Liver (tissue), 9 donors: ENCODE data around the gene FTO. TPM values are rescaled to one million over a fixed set of nuclear protein-coding genes. Genes with fewer than 3 reads are reported as not detected.

Experiments
- DNase-seq: peaks from one replicate; pipeline ENCODE4 v3.0.0-alpha.2; 2017; ENCODE audit warnings: low spot score
- H3K27ac ChIP-seq, 2 donors: one replicate each; pipeline ENCODE4 v1.7.0; 2013; ENCODE audit warnings: inconsistent platforms in 2 of 2, low read length in 2 of 2, control low read depth in 1 of 2, low read depth in 1 of 2, mild to moderate bottlenecking in 1 of 2
- H3K27me3 ChIP-seq, 4 donors: one replicate each; pipeline versions ENCODE4 v1.6.1 to v1.7.0; 2013; ENCODE audit warnings: low read length in 3 of 4, inconsistent platforms in 1 of 4, mild to moderate bottlenecking in 1 of 4, moderate library complexity in 1 of 4; ENCODE audit not compliant: control insufficient read depth in 4 of 4, insufficient read depth in 4 of 4
- H3K36me3 ChIP-seq, 4 donors: one replicate each; pipeline versions ENCODE4 v1.6.1 to v1.7.0; 2013; ENCODE audit warnings: low read length in 3 of 4, mild to moderate bottlenecking in 3 of 4, low read depth in 1 of 4, moderate library complexity in 1 of 4; ENCODE audit not compliant: control insufficient read depth in 4 of 4, insufficient read depth in 3 of 4
- H3K4me1 ChIP-seq, 4 donors: one replicate each; pipeline versions ENCODE4 v1.6.1 to v1.7.0; 2013; ENCODE audit warnings: low read length in 3 of 4, mild to moderate bottlenecking in 3 of 4, moderate library complexity in 1 of 4; ENCODE audit not compliant: control insufficient read depth in 4 of 4, insufficient read depth in 4 of 4
- H3K4me3 ChIP-seq, 3 donors: one replicate each; pipeline versions ENCODE4 v1.6.1 to v1.7.0; 2013; ENCODE audit warnings: low read length in 3 of 3, control low read depth in 1 of 3, low read depth in 1 of 3, mild to moderate bottlenecking in 1 of 3
- H3K9ac ChIP-seq, 2 donors: one replicate each; pipeline ENCODE4 v1.7.0; 2013; ENCODE audit warnings: low read length in 2 of 2, mild to moderate bottlenecking in 2 of 2, moderate library complexity in 2 of 2, control low read depth in 1 of 2, low read depth in 1 of 2
- H3K9me3 ChIP-seq, 4 donors: one replicate each; pipeline versions ENCODE4 v1.6.1 to v1.7.0; 2013; ENCODE audit warnings: low read length in 3 of 4; ENCODE audit not compliant: control insufficient read depth in 4 of 4
- ATF3 ChIP-seq: IDR thresholded peaks from 2 replicates; pipeline ENCODE4 v1.6.1; 2016; ENCODE audit warnings: antibody characterized with exemption
- CTCF ChIP-seq: fragments of 150-350 bp; IDR thresholded peaks from 2 replicates; pipeline ENCODE4 v1.5.1; 2017; ENCODE audit warnings: improper control_type of control experiment, low read depth, low read length; ENCODE audit not compliant: missing input control
- EGR1 ChIP-seq, 2 donors: IDR thresholded peaks; 2 replicates each; pipeline ENCODE4 v1.6.1; 2016 to 2018; ENCODE audit warnings: antibody characterized with exemption in 2 of 2, low read depth in 2 of 2
- FOXA2 ChIP-seq: IDR thresholded peaks from 2 replicates; pipeline ENCODE4 v1.6.1; 2016; ENCODE audit warnings: antibody characterized with exemption
- GABPA ChIP-seq, 2 donors: IDR thresholded peaks in 1 of 2; conservative IDR thresholded peaks in 1 of 2; 2 replicates each; pipeline ENCODE4 v1.6.1; 2016; ENCODE audit warnings: antibody characterized with exemption in 2 of 2, mild to moderate bottlenecking in 1 of 2, moderate library complexity in 1 of 2
- HNF4A ChIP-seq, 2 donors: conservative IDR thresholded peaks; 2 replicates each; pipeline ENCODE4 v1.6.1; 2016; ENCODE audit warnings: antibody characterized with exemption in 2 of 2, mild to moderate bottlenecking in 2 of 2
- JUND ChIP-seq, 2 donors: IDR thresholded peaks; 2 replicates each; pipeline ENCODE4 v1.6.1; 2016; ENCODE audit warnings: antibody characterized with exemption in 2 of 2
- MAX ChIP-seq: IDR thresholded peaks from 2 replicates; pipeline ENCODE4 v1.6.1; 2016; ENCODE audit warnings: antibody characterized with exemption
- NR2F2 ChIP-seq: IDR thresholded peaks from 2 replicates; pipeline ENCODE4 v1.6.1; 2016; ENCODE audit warnings: antibody characterized with exemption
- RAD21 ChIP-seq, 2 donors: IDR thresholded peaks; 2 replicates each; pipeline ENCODE4 v1.6.1; 2016; ENCODE audit warnings: antibody characterized with exemption in 2 of 2, mild to moderate bottlenecking in 2 of 2
- REST ChIP-seq: IDR thresholded peaks from 2 replicates; pipeline ENCODE4 v1.6.1; 2016; ENCODE audit warnings: antibody characterized with exemption, mild to moderate bottlenecking
- RXRA ChIP-seq, 2 donors: IDR thresholded peaks; 2 replicates each; pipeline ENCODE4 v1.6.1; 2017 to 2018; ENCODE audit warnings: antibody characterized with exemption in 2 of 2, mild to moderate bottlenecking in 1 of 2
- SP1 ChIP-seq: IDR thresholded peaks from 2 replicates; pipeline ENCODE4 v1.6.1; 2018; ENCODE audit warnings: antibody characterized with exemption, mild to moderate bottlenecking
- TAF1 ChIP-seq: conservative IDR thresholded peaks from 2 replicates; pipeline ENCODE4 v1.6.1; 2016; ENCODE audit warnings: antibody characterized with exemption, mild to moderate bottlenecking
- YY1 ChIP-seq: IDR thresholded peaks from 2 replicates; pipeline ENCODE4 v1.6.1; 2016; ENCODE audit warnings: antibody characterized with exemption, mild to moderate bottlenecking
- ZBTB33 ChIP-seq: IDR thresholded peaks from 2 replicates; pipeline ENCODE4 v1.6.1; 2016; ENCODE audit warnings: antibody characterized with exemption
- WGBS: extraction: QIAGEN DNeasy Blood & Tissue Kit; methylation state at CpG from one replicate; pipeline ENCODE4 v1.1.7; 2013; 5-methylcytosine and 5-hydroxymethylcytosine counted together
- polyA plus RNA-seq, 2 donors: library from polyadenylated mRNA; stranded (reverse) in 1 of 2; unstranded in 1 of 2; fragments of 200-250 nt in 1 of 2; fragments of >200 nt in 1 of 2; fragmentation: Nextera tagmentation in 1 of 2; extraction: Ambion mirVana in 1 of 2; gene quantifications; one replicate each; pipeline versions ENCODE4 v1.2.1 to v1.2.3, GENCODE V29; 2013 to 2015
- total RNA-seq, 2 donors: library from RNA; depleted of rRNA; stranded (reverse); fragments of >200 nt; gene quantifications; one replicate each; pipeline ENCODE4 v1.2.3, GENCODE V29; 2014
- donor health status: healthy.
- donor health status: healthy.
- donor health status: healthy.
- donor health status: healthy.
- donor health status: healthy.

Gene FTO
- total and polyA plus RNA-seq, 4 donors, result 12.0 to 54.2 (median 24.6) TPM

GRCh38 chr16:53900667-53901066, 196.7 kb downstream of the FTO start (continued):
- TF ChIP-seq REST (no peak), YY1 (no peak), GABPA (IDR thresholded peaks at IDR 0.05 in 1 of 2, conservative IDR thresholded peaks at IDR 0.05 in 1 of 2) (no peak), RXRA (IDR thresholded peaks at IDR 0.05) (no peak), SP1 (no peak)

- TF ChIP-seq REST (no peak), ZBTB33 (no peak), TAF1 (no peak), RAD21 (IDR thresholded peaks at IDR 0.05) (no peak), NR2F2 (no peak), YY1 (no peak), CTCF (no peak), ATF3 (no peak), EGR1 (IDR thresholded peaks at IDR 0.05; ENCODE audit: low read depth in 2 of 2) (no peak), SP1 (no peak), FOXA2 (no peak), JUND (IDR thresholded peaks at IDR 0.05) (no peak), MAX (no peak), HNF4A (conservative IDR thresholded peaks at IDR 0.05) (no peak)
Measured at GRCh38 chr16:53901408-53901807, 197.5 kb downstream of the FTO start.

More at GRCh38 chr16:53901408-53901807, 197.5 kb downstream of the FTO start:
- 97% methylated on average over 2 of the region's 2 CpGs for WGBS
- no peak overlapping the region for H3K4me3 ChIP-seq
- H3K36me3 ChIP-seq, result no peaks in the 10 kb centered on the region
- no peak for DNase-seq
- no peaks in the 10 kb centered on the region for H3K9me3 ChIP-seq
- no peak overlapping the region for H3K9ac ChIP-seq
- no peak overlapping the region for H3K27ac ChIP-seq
- no peaks in the 10 kb centered on the region for H3K27me3 ChIP-seq
- H3K4me1 ChIP-seq, result peaks cover 0 to 8% (median 0%) of the 10 kb centered on the region in 4 donors
